Body of pancreas (tissue), 4 donors: ENCODE measurements around the gene NACA. TPM values are rescaled to one million over a fixed set of nuclear protein-coding genes. Genes with fewer than 3 reads are reported as not detected.

ENCODE experiments used
- ATAC-seq: fragments of 150-250 bp; one replicate; pipeline ENCODE4 v1.9.1; 2016
- DNase-seq, 4 donors: peaks; one replicate each; pipeline ENCODE4 v3.0.0-alpha.2; 2019
- H3K27ac ChIP-seq, 4 donors: fragments of 200-600 bp; sonication (generic); 1 replicate in 3 of 4; 2 replicates in 1 of 4; pipeline versions ENCODE4 v1.5.1 to v1.6.1; 2016 to 2019; ENCODE audit warnings: mild to moderate bottlenecking in 1 of 4, mixed read lengths in 1 of 4, moderate library complexity in 1 of 4
- H3K27me3 ChIP-seq, 2 donors: fragments of 200-600 bp; sonication (generic); one replicate each; pipeline ENCODE4 v1.6.0; 2016; ENCODE audit warnings: mild to moderate bottlenecking in 1 of 2
- H3K36me3 ChIP-seq, 2 donors: fragments of 200-600 bp; sonication (generic); replicated peaks in 1 of 2; 2 replicates each; pipeline ENCODE4 v1.5.1; 2016; ENCODE audit warnings: low read depth in 2 of 2; ENCODE audit not compliant: insufficient read depth in 1 of 2
- H3K4me1 ChIP-seq: fragments of 200-600 bp; sonication (generic); one replicate; pipeline ENCODE4 v1.6.0; 2016
- H3K4me3 ChIP-seq, 2 donors: fragments of 200-600 bp; sonication (generic); 1 replicate in 1 of 2; 2 replicates in 1 of 2; pipeline ENCODE4 v1.5.1; 2016 to 2019
- H3K9me3 ChIP-seq, 3 donors: fragments of 200-600 bp; sonication (generic); 1 replicate in 2 of 3; 2 replicates in 1 of 3; pipeline ENCODE4 v1.5.1; 2016
- CTCF ChIP-seq, 7 experiments: fragments of 450-650 bp in 4 of 7; fragments of 200-600 bp in 3 of 7; sonication (generic) in 3 of 7; IDR thresholded peaks; one replicate each; pipeline ENCODE4 v1.5.1; 2016 to 2019; ENCODE audit warnings: antibody characterized with exemption in 7 of 7
- POLR2A ChIP-seq, 3 donors: fragments of 450-650 bp; IDR thresholded peaks; one replicate each; pipeline ENCODE4 v1.6.1; 2016; ENCODE audit warnings: antibody characterized with exemption in 3 of 3, mild to moderate bottlenecking in 2 of 3
- WGBS, 2 donors: methylation state at CpG; one replicate each; pipeline ENCODE4 v1.1.5; 2017; 5-methylcytosine and 5-hydroxymethylcytosine counted together
- intact Hi-C: fragments of 100-400 bp; cut with DNase I; formaldehyde crosslinking; loops from one replicate; pipeline ENCODE4 v1.15.1; 2023
- total RNA-seq, 2 donors: library from RNA; depleted of rRNA; stranded (reverse); fragments of >200 nt; gene quantifications; one replicate each; pipeline ENCODE4 v1.1.0, GENCODE V29; 2016

The NACA gene
- total RNA-seq, 2 donors from 2014 or later = 465 to 734 TPM

GRCh38 chr12:56722832-56723231, 2.3 kb downstream of the NACA start:
- Histone ChIP-seq H3K9me3 (no peaks in the 10 kb centered on the region), H3K4me1 (peaks cover 66% of the 10 kb centered on the region), H3K4me3 (no peak overlapping the region), H3K36me3 (no peaks in the 10 kb centered on the region), H3K27ac (peak overlapping the region in 2 of 4 donors; percentile 29 to 89), H3K27me3 (no peaks in the 10 kb centered on the region)
- WGBS, 2 donors = 26 to 41% methylated on average over 4 of the region's 4 CpGs
- ATAC-seq (no peak), DNase-seq (no peak)
- intact Hi-C loops = loop anchor here (10.0 kb wide), 1 partner anchor 88 kb away; the partner anchor contains the start of gene BAZ2A
- no peak for TF ChIP-seq POLR2A (IDR thresholded peaks at IDR 0.05)
- TF ChIP-seq CTCF (IDR thresholded peaks at IDR 0.05) = no peak

- ATAC-seq = no peak
- DNase-seq = no peak
- no peaks in the 10 kb centered on the region for H3K9me3 ChIP-seq
- intact Hi-C loops = loop anchor here (10.0 kb wide), 1 partner anchor 87 kb away; the partner anchor contains the start of gene BAZ2A
- WGBS, 2 donors = 18 to 20% methylated on average over 2 of the region's 2 CpGs
- peaks cover 78% of the 10 kb centered on the region for H3K4me1 ChIP-seq
- no peaks in the 10 kb centered on the region for H3K27me3 ChIP-seq
- H3K36me3 ChIP-seq = no peaks in the 10 kb centered on the region
- peak overlapping the region in 2 of 4 donors; percentile 27 to 37 for H3K27ac ChIP-seq
- TF ChIP-seq POLR2A (IDR thresholded peaks at IDR 0.05) = no peak
- no peak for TF ChIP-seq CTCF (IDR thresholded peaks at IDR 0.05)
- H3K4me3 ChIP-seq = no peak overlapping the region
Observed at GRCh38 chr12:56721721-56722120, 3.4 kb downstream of the NACA start.

GRCh38 chr12:56721216-56721615, 3.9 kb downstream of the NACA start:
- WGBS, 2 donors = 25 to 40% methylated on average over 2 of the region's 2 CpGs
- no peaks in the 10 kb centered on the region for H3K36me3 ChIP-seq
- H3K4me3 ChIP-seq = no peak overlapping the region
- peaks cover 83% of the 10 kb centered on the region for H3K4me1 ChIP-seq
- no peaks in the 10 kb centered on the region for H3K9me3 ChIP-seq
- no peaks in the 10 kb centered on the region for H3K27me3 ChIP-seq
- intact Hi-C loops = loop anchor here (10.0 kb wide), 1 partner anchor 86 kb away; the partner anchor contains the start of gene BAZ2A
- TF ChIP-seq POLR2A (IDR thresholded peaks at IDR 0.05) (no peak), CTCF (IDR thresholded peaks at IDR 0.05) (no peak)
- H3K27ac ChIP-seq = peak overlapping the region in 2 of 4 donors; percentile 27 to 37
- DNase-seq = no peak
- ATAC-seq = no peak

- Histone ChIP-seq H3K4me3 (no peak overlapping the region), H3K36me3 (no peaks in the 10 kb centered on the region), H3K27me3 (no peaks in the 10 kb centered on the region), H3K9me3 (no peaks in the 10 kb centered on the region), H3K27ac (peak overlapping the region in 1 of 4 donors; percentile 27), H3K4me1 (peaks cover 84% of the 10 kb centered on the region)
- DNase-seq = no peak
- TF ChIP-seq CTCF (IDR thresholded peaks at IDR 0.05) (no peak), POLR2A (IDR thresholded peaks at IDR 0.05) (no peak)
- intact Hi-C loops = loop anchor here (10.0 kb wide), 1 partner anchor 86 kb away; the partner anchor contains the start of gene BAZ2A
- ATAC-seq = no peak
- 79 to 84% methylated on average over 1 of the region's 1 CpG for WGBS, 2 donors
Observed at GRCh38 chr12:56720731-56721151, 4.4 kb downstream of the NACA start.

GRCh38 chr12:56719056-56719455, 6.0 kb downstream of the NACA start:
- TF ChIP-seq POLR2A (IDR thresholded peaks at IDR 0.05) (no peak), CTCF (IDR thresholded peaks at IDR 0.05) (no peak)
- Histone ChIP-seq H3K9me3 (no peaks in the 10 kb centered on the region), H3K36me3 (peaks cover 0 to 2% of the 10 kb centered on the region in 2 donors), H3K27ac (no peak overlapping the region), H3K4me3 (no peak overlapping the region), H3K4me1 (peaks cover 83% of the 10 kb centered on the region), H3K27me3 (no peaks in the 10 kb centered on the region)
- intact Hi-C loops = no loop called here
- DNase-seq (no peak), ATAC-seq (no peak)
